ENCODE measurements around the gene PEX11G.

PEX11G gene

GRCh38 chr19:7480222-7480969, 8.4 kb downstream of the PEX11G start:
- Histone ChIP-seq H3K36me3 (ENCODE audit: low read length) (no peaks in the 10 kb centered on the region), H3K9ac (ENCODE audit: low read length) (no peak overlapping the region)

GRCh38 chr19:7478843-7479227, 10.0 kb downstream of the PEX11G start:
- no peaks in the 10 kb centered on the region for H3K36me3 ChIP-seq (ENCODE audit: low read length)
- no peak overlapping the region for H3K9ac ChIP-seq (ENCODE audit: low read length)
- no peaks in the 10 kb centered on the region for H4K20me1 ChIP-seq (ENCODE audit: low read depth, low read length)
- no peak overlapping the region for H3K27ac ChIP-seq (ENCODE audit: low read depth, low read length)
- no peak overlapping the region for H3K4me3 ChIP-seq (ENCODE audit: insufficient read depth, low read length, poor library complexity, severe bottlenecking)
- H3K79me2 ChIP-seq (ENCODE audit: insufficient read depth, low read length) = no peaks in the 10 kb centered on the region
- no peaks in the 10 kb centered on the region for H3K9me2 ChIP-seq (replicated peaks; ENCODE audit: insufficient read depth, low read length)
- H3K27me3 ChIP-seq (ENCODE audit: low read length) = no peaks in the 10 kb centered on the region
- TF ChIP-seq EZH2phosphoT487 (conservative IDR thresholded peaks at IDR 0.05; ENCODE audit: low read length) = no peak
- no peak for TF ChIP-seq CTCF (IDR thresholded peaks at IDR 0.05; ENCODE audit: insufficient read depth, low read length, poor library complexity, severe bottlenecking)
- H3K9me3 ChIP-seq (ENCODE audit: insufficient read depth, low read length) = no peaks in the 10 kb centered on the region
- H2AFZ ChIP-seq (ENCODE audit: low read depth, low read length, severe bottlenecking) = no peak overlapping the region
- no peak overlapping the region for H3K4me2 ChIP-seq (ENCODE audit: low read depth, low read length, poor library complexity, severe bottlenecking)
- H3F3A ChIP-seq (ENCODE audit: insufficient read depth) = no peaks in the 10 kb centered on the region

More at GRCh38 chr19:7480222-7480969, 8.4 kb downstream of the PEX11G start:
- H3K9me3 ChIP-seq (ENCODE audit: insufficient read depth, low read length) = no peaks in the 10 kb centered on the region
- H3K27ac ChIP-seq (ENCODE audit: low read depth, low read length) = no peak overlapping the region
- no peaks in the 10 kb centered on the region for H3K79me2 ChIP-seq (ENCODE audit: insufficient read depth, low read length)
- no peak overlapping the region for H3K4me3 ChIP-seq (ENCODE audit: insufficient read depth, low read length, poor library complexity, severe bottlenecking)
- H3K27me3 ChIP-seq (ENCODE audit: low read length) = no peaks in the 10 kb centered on the region
- H4K20me1 ChIP-seq (ENCODE audit: low read depth, low read length) = no peaks in the 10 kb centered on the region
- no peak overlapping the region for H3K4me2 ChIP-seq (ENCODE audit: low read depth, low read length, poor library complexity, severe bottlenecking)
- no peaks in the 10 kb centered on the region for H3F3A ChIP-seq (ENCODE audit: insufficient read depth)
- no peaks in the 10 kb centered on the region for H3K9me2 ChIP-seq (replicated peaks; ENCODE audit: insufficient read depth, low read length)
- TF ChIP-seq CTCF (IDR thresholded peaks at IDR 0.05; ENCODE audit: insufficient read depth, low read length, poor library complexity, severe bottlenecking) (no peak), EZH2phosphoT487 (conservative IDR thresholded peaks at IDR 0.05; ENCODE audit: low read length) (no peak)
- no peak overlapping the region for H2AFZ ChIP-seq (ENCODE audit: low read depth, low read length, severe bottlenecking)

DNA sequence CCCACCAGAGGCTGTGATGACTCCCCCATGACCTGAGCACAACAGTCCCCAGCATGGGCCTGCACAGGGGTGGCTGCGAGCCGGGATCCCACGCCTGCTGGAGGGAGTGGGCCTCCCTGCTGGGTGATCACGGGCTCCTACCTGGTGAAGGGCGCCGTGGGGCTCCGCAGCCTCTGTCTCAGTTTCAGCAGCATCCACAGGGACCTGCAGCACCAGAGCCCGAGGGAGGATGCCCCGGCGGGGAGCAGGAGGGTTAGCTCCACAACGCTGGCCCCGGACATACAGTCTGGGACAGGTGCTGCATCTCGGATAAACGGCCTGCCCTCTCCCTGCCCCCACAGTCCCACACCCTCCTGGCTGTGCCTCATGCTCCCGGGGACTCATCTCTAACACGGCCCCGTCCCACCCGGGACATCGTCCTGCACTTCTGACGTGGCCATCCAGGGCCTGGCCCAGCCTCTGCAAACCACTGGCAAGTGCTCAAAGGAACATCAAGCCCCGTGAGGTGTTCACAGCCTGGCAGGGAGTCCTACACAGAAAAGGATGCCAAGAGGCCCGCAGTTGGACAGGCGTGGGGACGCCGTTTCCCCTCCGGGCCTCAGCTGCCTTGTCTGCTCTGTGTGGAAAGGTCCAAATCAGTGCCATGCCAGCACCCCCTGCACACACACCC, 10.5 kb downstream of the PEX11G start:
- Histone ChIP-seq H2AFZ (ENCODE audit: low read depth, low read length, severe bottlenecking) (no peak overlapping the region), H3K9me3 (ENCODE audit: insufficient read depth, low read length) (no peaks in the 10 kb centered on the region), H3K79me2 (ENCODE audit: insufficient read depth, low read length) (no peaks in the 10 kb centered on the region), H3K9ac (ENCODE audit: low read length) (no peak overlapping the region), H3K27me3 (ENCODE audit: low read length) (no peaks in the 10 kb centered on the region), H3K36me3 (ENCODE audit: low read length) (no peaks in the 10 kb centered on the region), H3K4me3 (ENCODE audit: insufficient read depth, low read length, poor library complexity, severe bottlenecking) (no peak overlapping the region), H3K9me2 (replicated peaks; ENCODE audit: insufficient read depth, low read length) (no peaks in the 10 kb centered on the region), H4K20me1 (ENCODE audit: low read depth, low read length) (no peaks in the 10 kb centered on the region), H3F3A (ENCODE audit: insufficient read depth) (peaks cover under 1% of the 10 kb centered on the region; the same call in 1 of the 2 replicates), H3K4me2 (ENCODE audit: low read depth, low read length, poor library complexity, severe bottlenecking) (no peak overlapping the region), H3K27ac (ENCODE audit: low read depth, low read length) (no peak overlapping the region)
- TF ChIP-seq EZH2phosphoT487 (conservative IDR thresholded peaks at IDR 0.05; ENCODE audit: low read length) (no peak), CTCF (IDR thresholded peaks at IDR 0.05; ENCODE audit: insufficient read depth, low read length, poor library complexity, severe bottlenecking) (no peak)

Measured in SU-DHL-6 (cell line).